Dedifferentiated amniotic fluid mesenchymal stem cell (primary cell): ENCODE results near the gene PEX12.
"Not testable (repeated sequence)": the region's sequence is repeated elsewhere in the genome, so short reads cannot be mapped to it uniquely, and the experiment has no call there.

Experiments used
- DNase-seq: peaks from one replicate; pipeline ENCODE4 v3.0.0-alpha.2; 2016; ENCODE audit errors: extremely low spot score

The PEX12 gene

GRCh38 chr17:35578929-35579432 lies 610 bp upstream of the PEX12 start:
- no peak for DNase-seq

GRCh38 chr17:35577830-35578196 lies 558 bp downstream of the PEX12 start:
- DNase-seq = no peak

DNA sequence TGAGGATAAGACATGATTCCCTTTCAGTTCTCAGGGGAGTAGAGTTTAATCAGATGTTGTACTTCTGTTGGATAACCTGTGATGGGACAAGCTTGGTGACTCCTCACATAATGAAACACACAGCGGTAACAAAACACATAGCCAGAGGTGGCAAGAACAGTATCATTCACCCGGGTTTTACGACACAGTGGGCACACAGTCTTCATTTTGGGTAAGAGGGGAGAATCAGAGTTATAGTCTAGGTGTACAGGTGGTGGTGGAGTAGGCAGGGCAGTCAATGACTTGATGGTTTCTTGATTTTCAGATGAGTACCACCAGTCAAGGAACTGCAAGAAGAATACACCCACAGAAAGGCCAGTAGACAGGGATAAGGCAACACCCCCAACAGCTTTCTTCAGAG lies 2.6 kb downstream of the PEX12 start:
- no peak for DNase-seq

GRCh38 chr17:35569405-35569804 lies 9.0 kb downstream of the PEX12 start:
- DNase-seq = no peak

- no peak for DNase-seq
Observed at GRCh38 chr17:35568561-35568960, 9.8 kb downstream of the PEX12 start.

GRCh38 chr17:35566968-35567367 lies 11.4 kb downstream of the PEX12 start:
- DNase-seq = no peak

DNA sequence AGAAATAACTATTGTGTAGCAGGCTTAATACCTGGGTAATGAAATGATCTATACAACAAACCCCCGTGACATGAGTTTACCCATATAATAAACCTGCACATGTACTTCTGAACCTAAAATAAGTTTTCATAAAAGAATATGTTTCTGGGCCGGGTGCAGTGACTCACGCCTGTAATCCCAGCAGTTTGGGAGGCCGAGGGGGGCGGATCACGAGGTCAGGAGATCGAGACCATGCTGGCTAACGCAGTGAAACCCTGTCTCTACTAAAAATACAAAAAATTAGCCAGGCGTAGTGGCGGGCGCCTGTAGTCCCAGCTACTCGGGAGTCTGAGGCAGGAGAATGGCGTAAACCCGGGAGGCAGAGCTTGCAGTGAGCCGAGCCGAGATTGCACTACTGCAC lies 15.2 kb downstream of the PEX12 start:
- DNase-seq = not testable (repeated sequence)

DNA sequence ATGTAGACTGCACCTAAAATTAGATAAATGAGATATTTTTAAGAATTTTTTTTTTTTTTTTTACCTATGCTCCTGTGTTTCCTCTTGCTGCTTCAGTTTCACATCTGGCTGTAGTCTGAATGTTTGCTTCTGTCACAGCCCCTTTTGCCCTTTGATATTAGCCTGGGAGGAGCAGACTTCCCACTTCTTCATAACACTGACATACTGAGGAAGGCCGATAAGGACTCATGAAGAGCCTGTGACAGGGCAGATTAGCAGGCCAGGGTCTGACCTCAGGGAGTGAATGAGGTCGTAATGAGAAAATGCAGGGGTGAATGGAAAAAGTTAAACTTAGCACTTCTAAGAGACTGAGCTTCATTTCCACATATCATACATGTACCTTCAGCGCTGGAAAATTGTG lies 17.7 kb downstream of the PEX12 start, which contains the start of gene SLFN14:
Gene SLFN14, minus strand, starts transcription at position 117 of the 400 bp plus-strand sequence. CDS start 2,757 bp downstream, outside the sequence.
- DNase-seq = no peak

- DNase-seq = no peak
Observed at GRCh38 chr17:35559495-35560210, 18.7 kb downstream of the PEX12 start.

DNA sequence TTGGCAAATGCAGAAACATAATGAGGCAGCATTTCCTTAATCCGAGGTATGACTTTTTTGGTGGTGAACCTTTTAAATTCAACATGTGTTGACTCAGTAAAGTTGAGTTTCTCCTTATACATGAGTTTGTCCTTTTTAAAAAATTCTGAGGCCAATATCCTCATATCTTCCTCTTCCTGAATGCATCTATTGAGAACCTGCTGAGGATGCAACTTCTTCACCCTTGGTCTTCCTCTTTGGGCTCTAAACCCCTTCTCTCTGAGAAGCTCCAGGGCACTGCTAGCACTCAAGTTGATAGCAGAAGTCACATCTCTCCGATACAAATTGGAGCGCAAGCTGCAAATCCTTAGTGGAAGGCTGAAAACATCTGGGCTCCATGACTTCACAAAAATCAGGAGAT lies 21.0 kb downstream of the PEX12 start:
- DNase-seq = no peak

- DNase-seq = no peak
Observed at GRCh38 chr17:35555691-35556090, 22.7 kb downstream of the PEX12 start.

- DNase-seq = no peak
Observed at GRCh38 chr17:35554668-35555067, 23.7 kb downstream of the PEX12 start.

GRCh38 chr17:35553310-35553709 lies 25.1 kb downstream of the PEX12 start:
- no peak for DNase-seq

GRCh38 chr17:35548978-35549377 lies 29.4 kb downstream of the PEX12 start:
- no peak for DNase-seq

- DNase-seq = no peak
Observed at GRCh38 chr17:35548208-35548810, 30.1 kb downstream of the PEX12 start.

DNA sequence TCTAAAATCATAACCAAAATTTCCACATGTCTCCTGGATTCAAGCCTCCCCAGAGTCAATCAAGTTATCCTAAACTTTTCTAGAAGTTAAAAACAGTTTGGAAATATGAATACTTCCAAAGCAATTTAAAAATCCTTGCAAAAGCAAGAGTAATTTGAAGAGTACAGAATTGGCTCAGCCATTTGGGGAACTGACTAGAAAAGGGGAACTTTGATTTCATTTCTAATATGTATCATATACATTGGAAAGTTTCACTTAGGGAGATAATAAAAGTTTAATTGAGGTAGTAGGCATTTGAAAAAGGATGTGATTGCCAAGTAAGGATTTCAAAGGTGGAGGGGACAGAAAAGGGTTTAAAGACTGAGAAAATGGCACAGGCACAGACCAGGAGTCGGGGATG lies 31.9 kb downstream of the PEX12 start:
- DNase-seq = no peak

GRCh38 chr17:35545150-35545549 lies 33.2 kb downstream of the PEX12 start:
- DNase-seq = no peak

- no peak for DNase-seq
Observed at GRCh38 chr17:35543856-35544255, 34.5 kb downstream of the PEX12 start.

GRCh38 chr17:35542990-35543389 lies 35.4 kb downstream of the PEX12 start:
- DNase-seq = no peak

GRCh38 chr17:35541434-35541833 lies 36.9 kb downstream of the PEX12 start:
- DNase-seq = no peak

DNA sequence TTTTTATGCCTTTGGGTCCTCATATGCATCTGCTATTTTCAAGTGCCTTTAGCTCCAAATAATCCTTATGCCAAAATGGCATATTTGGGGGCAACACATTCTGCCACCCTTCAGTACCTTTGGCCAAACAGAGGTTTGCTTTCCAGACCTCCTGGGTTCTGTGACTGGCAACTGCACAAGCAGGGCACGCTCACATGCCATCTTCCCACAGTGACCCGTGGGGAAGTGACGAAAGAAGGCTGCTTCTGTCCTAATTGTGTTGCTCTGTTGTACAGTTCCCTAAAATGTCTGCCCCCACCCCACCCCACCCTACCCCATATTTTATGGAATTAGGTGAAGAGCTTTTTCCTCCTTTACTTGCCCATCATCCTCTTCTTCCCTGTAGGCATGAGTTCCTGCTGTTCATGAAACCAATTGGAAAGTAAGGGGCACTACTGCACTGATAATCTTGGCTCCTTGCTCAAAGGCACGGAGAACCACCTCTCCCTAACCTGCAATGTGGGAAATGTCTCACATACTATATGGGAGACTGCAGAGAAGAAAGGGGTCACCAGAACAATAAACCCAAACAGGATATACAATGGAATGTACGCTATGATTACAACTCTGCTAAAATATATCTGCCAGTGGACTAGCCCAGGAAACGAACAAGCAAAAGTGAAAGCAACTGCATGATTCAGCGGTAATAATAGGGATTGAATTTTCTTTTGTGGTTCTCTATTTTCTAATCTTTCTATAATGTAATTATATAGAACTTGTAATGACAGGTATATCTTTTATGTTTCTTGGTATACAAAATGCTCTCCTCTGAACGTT lies 37.6 kb downstream of the PEX12 start:
- DNase-seq = peak; percentile 66

DNA sequence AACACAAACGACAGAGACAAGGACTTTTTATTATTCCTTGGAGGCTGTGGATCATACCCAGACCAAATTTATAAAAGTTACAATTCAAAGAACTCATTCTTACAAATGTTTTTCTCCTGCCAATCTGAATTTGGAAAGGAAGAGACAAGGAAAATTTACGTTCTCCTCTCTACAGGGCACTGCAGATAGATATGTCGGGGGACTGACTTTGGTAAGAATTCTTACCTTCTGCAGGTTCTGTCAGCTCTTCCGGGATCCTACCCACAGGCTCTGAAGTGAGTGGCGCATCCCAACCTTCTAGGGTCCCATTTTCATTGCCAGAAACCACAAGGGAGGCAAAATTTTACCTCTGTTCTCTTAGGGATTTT lies 38.7 kb downstream of the PEX12 start:
- DNase-seq = no peak
